Activated naive CD8-positive, alpha-beta T cell (primary cell): Measurements from ENCODE around the gene CYTH4.
"Not testable (repeated sequence)": the region's sequence is repeated elsewhere in the genome, so short reads cannot be mapped to it uniquely, and the experiment has no call there.

Experiments
- H3K27ac Mint-ChIP-seq: one replicate; pipeline ENCODE4 v1.8.0; 2021; ENCODE audit warnings: mixed read lengths
- H3K27me3 Mint-ChIP-seq: one replicate; pipeline ENCODE4 v1.8.0; 2021; ENCODE audit warnings: mixed read lengths
- H3K36me3 Mint-ChIP-seq: one replicate; pipeline ENCODE4 v1.8.0; 2021; ENCODE audit warnings: mixed read lengths
- H3K4me1 Mint-ChIP-seq: one replicate; pipeline ENCODE4 v1.8.0; 2021; ENCODE audit warnings: low read depth, mixed read lengths
- H3K4me3 Mint-ChIP-seq: one replicate; pipeline ENCODE4 v1.8.0; 2021; ENCODE audit warnings: mild to moderate bottlenecking, mixed read lengths
- H3K9me3 Mint-ChIP-seq: one replicate; pipeline ENCODE4 v1.8.0; 2021; ENCODE audit warnings: low read depth, mixed read lengths

The CYTH4 gene

DNA sequence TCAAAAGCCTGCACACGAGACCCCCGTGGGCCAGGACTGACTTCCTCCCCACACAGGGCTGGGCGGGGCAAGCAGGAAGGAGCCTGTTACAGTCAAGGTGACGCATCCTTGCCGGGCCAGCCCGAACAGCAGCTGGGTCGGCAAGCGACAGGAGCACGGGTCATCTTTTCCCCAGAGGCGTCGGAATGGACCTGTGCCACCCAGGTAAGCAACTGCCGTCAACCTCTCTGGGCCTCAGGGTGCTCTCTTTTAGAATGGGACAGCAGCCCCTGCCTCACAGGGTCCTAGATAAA lies at the start of gene CYTH4:
CYTH4 (plus strand) TSS at position 124 of the 293 bp plus-strand sequence; CDS start at position 186, 62 bp downstream.
- Mint-ChIP-seq H3K9me3 (no peaks in the 10 kb centered on the region), H3K4me3 (peak within 1 kb of the TSS; percentile 92), H3K4me1 (peaks cover 57% of the 10 kb centered on the region), H3K27ac (peak within 1 kb of the TSS; percentile 99), H3K36me3 (no peaks in the 10 kb centered on the region), H3K27me3 (no peaks in the 10 kb centered on the region)

DNA sequence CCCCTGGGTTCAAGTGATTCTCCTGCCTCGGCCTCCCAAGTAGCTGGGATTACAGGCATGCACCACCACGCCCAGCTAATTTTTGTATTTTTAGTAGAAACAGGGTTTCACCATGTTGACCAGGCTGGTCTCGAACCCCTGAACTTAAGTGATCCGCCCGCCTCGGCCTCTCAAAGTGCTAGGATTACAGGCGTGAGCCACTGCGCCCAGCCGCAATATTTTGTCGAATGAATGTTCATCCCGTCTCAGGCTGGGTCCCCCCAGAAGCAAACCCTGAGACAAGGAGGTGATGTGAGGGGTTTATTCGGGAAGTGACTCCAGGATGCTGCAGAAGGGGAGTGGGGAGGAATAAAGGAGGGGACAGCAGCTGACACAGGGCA lies 48.9 kb upstream of the CYTH4 start:
- Mint-ChIP-seq H3K4me3 (peak overlapping the region; percentile 79), H3K27ac (peak overlapping the region; percentile 93), H3K4me1 (peaks cover 96% of the 10 kb centered on the region), H3K36me3 (peaks cover 15% of the 10 kb centered on the region)
- not testable (repeated sequence) for H3K27me3 Mint-ChIP-seq, H3K9me3 Mint-ChIP-seq

DNA sequence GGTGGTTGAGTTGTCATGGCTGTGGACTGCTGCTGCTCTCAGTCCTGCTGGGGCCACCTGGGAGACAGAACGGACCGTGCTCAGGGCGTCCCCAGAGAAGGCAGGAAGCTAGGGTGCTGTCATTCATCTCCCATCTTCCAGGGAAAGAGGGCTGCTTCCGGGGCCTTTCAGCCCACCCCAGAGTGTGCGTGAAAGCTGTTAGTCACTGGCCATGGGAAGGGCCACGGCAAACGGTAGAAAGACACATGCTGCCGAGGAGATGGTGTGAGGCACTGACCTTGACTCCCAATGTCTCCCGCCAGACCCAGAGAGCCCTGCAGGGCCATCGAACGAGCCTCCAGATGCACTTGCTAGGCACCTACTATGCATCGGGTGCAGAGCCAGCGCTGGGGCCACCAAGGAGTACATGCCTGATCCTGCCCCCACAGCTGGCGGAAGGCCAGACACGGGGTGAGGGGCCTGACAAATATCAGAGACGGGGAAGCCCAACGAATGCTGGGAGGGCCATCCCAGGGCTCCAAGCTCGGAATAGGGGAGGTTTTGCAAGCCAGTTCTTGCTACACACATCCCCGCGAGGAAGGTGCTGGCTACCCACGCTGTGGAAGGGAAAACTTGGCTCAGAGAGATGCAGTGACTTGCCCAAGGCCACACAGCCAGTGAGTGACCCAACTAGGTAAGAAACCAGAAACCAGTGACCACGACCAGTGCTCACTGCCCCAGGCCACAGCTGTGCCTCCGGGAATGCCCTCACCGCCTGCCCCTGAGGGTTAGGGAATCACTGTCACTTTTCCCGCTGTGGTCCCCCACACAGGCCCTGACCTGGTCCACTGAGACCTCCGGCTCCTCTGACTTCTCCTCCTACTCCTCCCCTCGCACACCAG lies 48.3 kb upstream of the CYTH4 start:
- H3K36me3 Mint-ChIP-seq, result peaks cover 15% of the 10 kb centered on the region

DNA sequence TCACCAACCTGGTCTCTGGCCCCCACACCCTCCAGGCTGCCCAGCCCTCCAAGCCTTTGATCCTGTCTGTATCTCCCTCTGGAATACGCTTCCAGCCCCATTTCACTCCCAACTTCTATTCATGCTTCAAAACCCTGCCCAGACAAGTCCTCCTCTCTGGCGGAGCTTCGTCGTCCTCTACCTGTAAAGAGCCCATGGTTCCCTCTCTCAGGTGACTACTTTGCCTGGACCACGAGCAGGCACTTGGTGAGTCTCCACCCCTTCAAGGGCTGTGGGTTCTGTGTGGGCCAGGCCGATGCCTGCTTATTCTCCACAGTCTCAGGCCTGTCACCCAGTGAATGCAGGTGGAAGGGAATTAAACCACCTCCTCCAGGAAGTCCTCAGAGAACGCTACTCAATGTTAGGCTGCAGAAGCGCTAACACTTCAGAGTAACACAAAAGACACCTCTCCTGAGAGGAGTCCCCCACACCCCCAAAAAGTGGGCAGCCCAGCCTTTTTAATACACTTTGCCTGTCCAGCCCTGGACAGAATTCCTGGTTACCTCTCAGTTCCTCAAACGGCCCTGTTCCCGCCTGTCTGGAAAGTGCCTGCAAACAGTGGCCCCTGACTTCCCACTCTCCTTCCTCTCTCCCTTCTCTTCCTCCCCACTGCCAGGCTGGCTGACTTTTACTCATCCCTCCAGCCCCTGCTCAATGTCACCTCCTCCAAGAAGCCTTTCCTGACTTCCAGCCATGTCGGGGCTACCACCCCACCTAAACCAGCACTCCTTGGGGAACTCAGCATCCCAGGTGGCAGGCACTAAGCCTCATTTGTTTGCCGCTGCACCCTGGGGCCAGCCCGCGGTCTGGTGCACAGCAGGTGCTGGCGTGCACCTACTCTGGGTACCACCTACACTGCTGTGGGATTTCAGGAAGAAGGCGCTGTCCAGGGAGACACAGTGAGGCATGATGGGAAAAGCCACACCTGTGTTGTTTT lies 47.3 kb upstream of the CYTH4 start:
- Mint-ChIP-seq H3K27ac (peak overlapping the region; percentile 93), H3K4me1 (peaks cover 95% of the 10 kb centered on the region), H3K9me3 (no peaks in the 10 kb centered on the region), H3K36me3 (peaks cover 15% of the 10 kb centered on the region), H3K27me3 (no peaks in the 10 kb centered on the region), H3K4me3 (peak overlapping the region; percentile 79)

More for the DNA sequence above, 48.3 kb upstream of the CYTH4 start:
- Mint-ChIP-seq H3K27me3 (no peaks in the 10 kb centered on the region), H3K9me3 (no peaks in the 10 kb centered on the region), H3K4me3 (peak overlapping the region; percentile 79), H3K4me1 (peaks cover 96% of the 10 kb centered on the region), H3K27ac (peak overlapping the region; percentile 93)

DNA sequence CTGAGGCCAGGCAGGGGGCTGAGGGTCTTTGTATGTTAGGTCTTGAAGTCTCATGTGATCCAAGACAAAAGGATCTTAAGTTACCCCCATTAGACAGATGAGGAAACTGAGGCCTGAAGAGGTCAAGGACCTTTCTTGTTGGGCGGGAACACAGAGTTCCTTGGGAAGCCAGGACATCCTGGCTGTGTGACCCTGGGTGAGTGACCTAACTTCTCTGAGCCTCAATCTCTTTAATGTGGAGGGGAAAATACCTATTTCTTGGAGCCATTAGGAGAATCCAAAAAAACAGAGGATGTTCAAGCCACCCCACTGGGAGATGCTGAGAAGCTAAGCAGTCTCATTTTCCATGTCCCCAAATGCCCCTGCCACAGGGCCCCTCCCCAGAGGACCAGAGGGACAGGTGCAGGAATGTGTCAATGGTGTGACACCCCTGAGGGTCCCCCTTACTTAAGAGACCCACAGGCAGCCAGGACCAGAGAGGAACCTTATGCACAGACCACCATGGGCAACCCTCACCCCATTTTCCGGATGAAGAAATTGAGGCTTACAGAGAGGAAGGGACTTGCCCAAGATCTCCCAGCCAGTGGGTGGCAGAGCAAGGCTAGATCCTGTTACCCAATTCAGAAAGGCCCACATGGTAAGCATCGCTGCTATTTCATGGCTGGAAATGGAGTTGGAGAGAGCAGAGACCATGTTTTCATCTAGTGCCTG lies 46.3 kb upstream of the CYTH4 start:
- H3K36me3 Mint-ChIP-seq, result peaks cover 21% of the 10 kb centered on the region
- no peaks in the 10 kb centered on the region for H3K9me3 Mint-ChIP-seq
- H3K4me3 Mint-ChIP-seq, result peak overlapping the region; percentile 56
- H3K27ac Mint-ChIP-seq, result peak overlapping the region; percentile 93
- H3K4me1 Mint-ChIP-seq, result peaks cover 97% of the 10 kb centered on the region
- H3K27me3 Mint-ChIP-seq, result no peaks in the 10 kb centered on the region

- Mint-ChIP-seq H3K36me3 (peaks cover 26% of the 10 kb centered on the region), H3K27ac (peak overlapping the region; percentile 99), H3K27me3 (no peaks in the 10 kb centered on the region), H3K4me1 (peaks cover 95% of the 10 kb centered on the region), H3K4me3 (peak overlapping the region; percentile 89), H3K9me3 (no peaks in the 10 kb centered on the region)
Measured at GRCh38 chr22:37237371-37238268, 44.7 kb upstream of the CYTH4 start.

GRCh38 chr22:37239336-37240239 lies 42.7 kb upstream of the CYTH4 start:
- peak overlapping the region; percentile 99 for H3K27ac Mint-ChIP-seq
- no peaks in the 10 kb centered on the region for H3K27me3 Mint-ChIP-seq
- no peaks in the 10 kb centered on the region for H3K9me3 Mint-ChIP-seq
- H3K4me1 Mint-ChIP-seq, result peaks cover 83% of the 10 kb centered on the region
- H3K4me3 Mint-ChIP-seq, result peak overlapping the region; percentile 97
- peaks cover 25% of the 10 kb centered on the region for H3K36me3 Mint-ChIP-seq

DNA sequence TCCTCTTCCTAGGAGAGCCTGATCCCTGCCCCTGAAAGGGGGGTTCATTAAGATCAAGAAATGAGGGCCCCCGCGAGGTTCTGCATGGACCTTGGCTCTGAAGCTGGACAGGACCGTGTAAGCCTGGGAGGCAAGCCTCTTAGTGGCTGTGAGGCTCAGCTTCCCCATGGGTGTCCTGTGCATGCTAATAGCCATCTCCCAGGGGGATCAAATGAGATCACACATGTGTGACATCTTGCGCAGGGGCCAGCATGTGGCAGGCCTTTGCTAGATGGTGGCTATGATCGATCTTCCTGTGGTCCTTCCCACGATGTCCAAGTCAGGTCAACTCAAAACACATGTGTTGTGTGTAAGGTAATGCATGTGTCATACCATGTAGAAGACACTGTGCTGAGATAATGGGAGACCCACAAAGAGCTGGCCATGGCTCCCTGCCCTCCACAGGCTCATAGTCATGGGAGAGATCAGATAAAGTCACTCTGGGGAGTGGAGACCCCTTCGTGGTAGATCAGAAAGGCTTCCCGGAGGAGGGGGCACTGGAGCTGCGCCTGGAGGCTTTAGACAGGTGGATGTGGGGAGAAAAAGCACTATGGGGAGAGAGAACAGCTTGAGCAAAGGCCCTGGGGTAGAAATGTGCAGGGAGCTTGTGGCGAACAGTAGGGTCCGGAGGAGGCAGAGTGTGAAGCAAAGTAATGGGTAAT lies 41.9 kb upstream of the CYTH4 start:
- Mint-ChIP-seq H3K36me3 (peaks cover 23% of the 10 kb centered on the region), H3K4me1 (peaks cover 81% of the 10 kb centered on the region), H3K4me3 (peak overlapping the region; percentile 97), H3K9me3 (no peaks in the 10 kb centered on the region), H3K27ac (peak overlapping the region; percentile 96), H3K27me3 (no peaks in the 10 kb centered on the region)

- Mint-ChIP-seq H3K4me3 (peak overlapping the region; percentile 97), H3K27ac (peak overlapping the region; percentile 96), H3K36me3 (peaks cover 23% of the 10 kb centered on the region), H3K4me1 (peaks cover 77% of the 10 kb centered on the region), H3K27me3 (no peaks in the 10 kb centered on the region), H3K9me3 (no peaks in the 10 kb centered on the region)
Measured at GRCh38 chr22:37240941-37241320, 41.4 kb upstream of the CYTH4 start.

DNA sequence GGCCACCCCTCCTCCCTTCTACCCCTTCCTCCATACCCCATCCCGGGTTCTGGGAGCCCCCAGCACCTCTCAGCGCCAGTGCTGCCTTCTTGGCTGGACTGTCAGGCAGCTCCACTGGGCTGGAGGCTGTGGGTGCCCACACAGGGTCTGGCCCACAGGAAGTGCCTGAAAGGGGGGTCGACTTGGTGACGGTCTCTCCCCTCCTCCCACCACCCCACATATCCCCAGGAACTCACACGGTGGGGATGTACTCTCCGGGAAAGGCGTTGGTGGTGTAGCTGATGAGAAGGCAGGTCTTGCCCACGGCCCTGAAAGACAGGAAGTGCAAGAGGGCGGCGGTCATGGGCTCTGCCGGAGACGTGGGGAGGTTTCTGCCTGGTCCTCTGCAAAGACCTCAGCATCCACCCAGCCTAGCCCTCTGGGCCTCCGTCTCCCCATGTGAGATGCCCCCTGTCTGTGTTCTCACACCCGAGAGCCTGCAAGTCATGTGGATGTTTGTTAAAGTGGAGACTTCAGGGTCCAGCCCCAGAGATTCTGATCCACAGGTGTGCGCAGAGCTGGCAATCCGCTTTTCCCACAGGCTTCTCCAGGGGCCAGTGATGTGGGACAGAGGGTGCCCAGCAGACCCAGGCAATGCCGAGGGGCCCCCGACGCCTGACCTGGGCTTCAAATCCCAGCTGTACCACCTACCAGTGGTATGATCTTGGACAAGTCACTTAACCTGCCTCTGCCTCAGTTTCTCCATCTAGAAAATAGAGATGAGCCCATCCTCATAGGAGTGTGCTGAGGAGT lies 40.8 kb upstream of the CYTH4 start:
- Mint-ChIP-seq H3K4me1 (peaks cover 71% of the 10 kb centered on the region), H3K27ac (peak overlapping the region; percentile 96), H3K36me3 (peaks cover 21% of the 10 kb centered on the region), H3K9me3 (no peaks in the 10 kb centered on the region), H3K27me3 (no peaks in the 10 kb centered on the region), H3K4me3 (peak overlapping the region; percentile 97)

GRCh38 chr22:37242395-37242918 lies 39.9 kb upstream of the CYTH4 start:
- Mint-ChIP-seq H3K9me3 (no peaks in the 10 kb centered on the region), H3K36me3 (peaks cover 17% of the 10 kb centered on the region), H3K27ac (peak overlapping the region; percentile 96), H3K4me1 (peaks cover 63% of the 10 kb centered on the region), H3K27me3 (no peaks in the 10 kb centered on the region), H3K4me3 (peak overlapping the region; percentile 97)
